ENCODE measurements around the gene OAF. TPM values are rescaled to one million over a fixed set of nuclear protein-coding genes. Genes with fewer than 3 reads are reported as not detected.

Gene OAF
- total RNA-seq, 1 experiment from 2014 or later = 10.6 TPM

DNA sequence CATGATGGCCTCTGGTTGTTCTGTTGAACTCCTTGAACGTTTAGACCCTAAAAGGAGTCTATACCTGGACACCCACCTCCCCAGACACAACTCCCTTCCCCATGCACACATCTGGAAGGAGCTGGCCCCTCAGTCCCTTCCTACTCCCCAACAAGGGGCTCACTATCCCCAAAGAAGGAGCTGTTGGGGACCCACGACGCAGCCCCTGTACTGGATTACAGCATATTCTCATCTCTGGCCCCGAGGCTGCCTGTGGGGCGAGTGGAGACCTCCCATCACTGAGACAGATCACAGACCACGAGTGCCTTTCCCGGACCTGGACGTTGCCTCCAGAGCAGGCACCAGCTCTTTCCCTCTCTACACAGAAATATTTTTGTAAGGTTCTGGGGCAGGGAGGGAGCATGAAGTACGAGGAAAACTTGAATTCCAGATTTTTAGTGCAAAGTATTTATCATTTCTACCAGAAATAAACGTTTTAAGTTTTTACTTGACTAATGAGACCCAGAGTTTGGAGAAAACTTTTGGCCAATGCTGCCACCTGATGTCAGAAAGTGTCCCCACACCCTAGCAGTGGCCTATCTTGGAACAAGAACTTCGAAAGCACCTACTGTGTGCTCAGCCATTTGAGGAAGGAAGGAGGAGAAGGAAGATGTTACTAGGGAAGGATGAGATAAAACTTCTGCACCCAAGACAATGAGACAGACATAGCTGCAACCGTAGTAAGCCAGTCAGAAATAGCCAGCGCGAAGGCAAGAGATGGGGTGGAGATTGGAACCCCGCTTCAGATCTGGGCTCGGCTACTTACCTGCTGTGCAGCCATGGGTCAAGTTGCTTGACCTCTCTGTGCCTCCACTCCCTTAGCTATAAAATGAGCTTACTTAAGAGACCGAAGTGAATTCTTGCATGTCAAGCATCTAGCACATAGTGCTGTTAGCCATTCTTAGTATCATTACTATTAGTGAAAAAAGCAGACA is 18.9 kb downstream of the OAF start:
- Histone ChIP-seq H3K27ac (no peak overlapping the region), H3K36me3 (no peaks in the 10 kb centered on the region), H3K4me1 (peaks cover 4% of the 10 kb centered on the region; the same call in 1 of the 2 replicates), H3K9me3 (replicated peaks) (no peaks in the 10 kb centered on the region), H3K27me3 (no peaks in the 10 kb centered on the region), H3K4me3 (no peak overlapping the region)
- no peak for DNase-seq

DNA sequence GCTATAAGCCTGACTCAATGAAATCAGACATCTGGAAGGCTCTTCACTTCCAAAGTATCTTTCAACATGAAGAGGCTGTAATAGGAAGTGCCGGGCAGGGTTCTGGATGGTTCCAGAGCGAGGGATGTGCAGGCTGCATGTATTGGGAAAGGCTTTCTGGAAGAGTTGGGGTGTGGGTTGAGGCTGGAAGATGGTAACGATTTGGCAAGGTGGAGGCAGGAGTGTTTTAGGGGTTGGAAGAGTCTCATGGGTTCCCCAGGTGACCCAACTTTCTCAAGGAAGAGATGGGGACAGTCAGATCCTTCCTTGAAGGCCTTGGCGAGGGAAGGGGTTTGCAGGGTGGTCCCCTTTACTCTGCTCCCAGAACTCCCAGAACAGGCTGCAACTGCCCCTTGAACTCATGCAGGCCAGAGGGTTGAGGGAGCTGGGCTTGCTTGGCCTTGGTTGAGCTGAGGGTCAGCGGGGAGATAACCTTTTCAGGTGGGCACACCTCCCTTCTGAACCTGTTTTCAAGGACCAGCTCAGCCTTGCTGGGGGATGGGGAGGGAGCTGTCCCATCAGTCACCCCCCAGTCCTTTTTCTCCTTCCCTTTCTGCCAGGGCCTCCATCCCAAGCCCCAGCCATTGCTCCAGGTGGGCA is 19.7 kb downstream of the OAF start:
- Histone ChIP-seq H3K36me3 (no peaks in the 10 kb centered on the region), H3K9me3 (replicated peaks) (no peaks in the 10 kb centered on the region), H3K27me3 (no peaks in the 10 kb centered on the region), H3K4me1 (no peaks in the 10 kb centered on the region; the same call in 1 of the 2 replicates), H3K27ac (no peak overlapping the region), H3K4me3 (no peak overlapping the region)
- DNase-seq = no peak

DNA sequence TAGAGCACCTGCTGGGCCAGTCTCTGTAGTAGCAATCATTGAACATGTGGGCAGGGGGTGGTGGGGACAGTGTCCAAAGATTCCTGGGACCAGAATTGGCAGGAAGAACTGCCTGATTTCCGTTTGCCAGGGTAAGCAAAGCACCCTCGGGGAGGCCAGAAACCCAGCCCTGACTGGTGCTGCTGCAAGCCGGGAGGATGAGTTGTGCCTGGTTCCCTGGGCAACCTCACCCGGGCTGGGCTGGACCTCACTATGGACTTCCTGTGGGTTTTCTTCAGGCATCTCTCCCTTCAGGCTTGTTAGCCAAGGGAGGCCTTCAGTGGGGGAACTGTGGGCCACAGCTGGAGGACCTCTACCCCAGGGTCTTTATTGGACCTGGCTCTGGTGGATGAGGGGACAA is 21.1 kb downstream of the OAF start:
- no peak overlapping the region for H3K27ac ChIP-seq
- H3K4me1 ChIP-seq = no peaks in the 10 kb centered on the region
- no peaks in the 10 kb centered on the region for H3K9me3 ChIP-seq (replicated peaks)
- no peak for DNase-seq
- H3K36me3 ChIP-seq = no peaks in the 10 kb centered on the region
- no peaks in the 10 kb centered on the region for H3K27me3 ChIP-seq
- no peak overlapping the region for H3K4me3 ChIP-seq

- Histone ChIP-seq H3K27me3 (no peaks in the 10 kb centered on the region), H3K4me1 (no peaks in the 10 kb centered on the region), H3K36me3 (no peaks in the 10 kb centered on the region), H3K27ac (no peak overlapping the region), H3K4me3 (no peak overlapping the region), H3K9me3 (replicated peaks) (no peaks in the 10 kb centered on the region)
- no peak for DNase-seq
These were observed 22.5 kb downstream of the OAF start for GRCh38 chr11:120233207-120233803.

DNA sequence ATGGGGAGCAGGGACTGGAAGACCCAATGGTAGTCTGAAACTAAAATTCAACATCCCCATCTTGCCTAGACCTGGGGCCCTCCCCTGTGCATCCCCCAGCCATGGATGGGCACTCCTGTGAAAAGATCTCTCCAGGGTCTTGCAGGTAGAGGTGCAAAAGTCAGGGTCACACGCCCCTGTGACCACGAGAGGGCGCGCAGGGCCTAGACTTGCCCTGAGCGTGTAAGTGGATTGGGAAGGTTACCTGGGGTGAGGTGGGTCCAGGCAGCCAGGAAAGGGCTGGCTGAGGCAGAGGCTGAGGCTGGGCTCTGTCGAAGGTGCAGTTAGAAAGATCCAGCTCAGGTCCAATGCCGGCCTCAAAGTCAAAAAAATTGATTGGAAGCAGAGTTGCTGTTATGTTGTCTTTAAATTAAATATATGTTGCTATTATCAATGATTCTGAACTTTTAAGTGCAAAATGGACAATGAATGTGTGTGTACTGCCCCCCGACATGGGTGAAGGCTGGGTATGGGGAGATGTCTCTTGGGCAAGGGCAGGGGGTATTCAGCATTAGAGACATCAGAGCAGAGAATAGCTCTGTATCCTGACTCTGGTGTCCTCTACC is 24.3 kb downstream of the OAF start:
- Histone ChIP-seq H3K4me3 (no peak overlapping the region), H3K27me3 (no peaks in the 10 kb centered on the region), H3K4me1 (no peaks in the 10 kb centered on the region), H3K36me3 (no peaks in the 10 kb centered on the region), H3K9me3 (replicated peaks) (no peaks in the 10 kb centered on the region), H3K27ac (no peak overlapping the region)
- DNase-seq = no peak

- no peak for DNase-seq
- Histone ChIP-seq H3K27ac (no peak overlapping the region), H3K4me1 (no peaks in the 10 kb centered on the region), H3K36me3 (no peaks in the 10 kb centered on the region), H3K4me3 (no peak overlapping the region), H3K9me3 (replicated peaks) (no peaks in the 10 kb centered on the region), H3K27me3 (no peaks in the 10 kb centered on the region)
These were observed 25.6 kb downstream of the OAF start for GRCh38 chr11:120236169-120237107.

DNA sequence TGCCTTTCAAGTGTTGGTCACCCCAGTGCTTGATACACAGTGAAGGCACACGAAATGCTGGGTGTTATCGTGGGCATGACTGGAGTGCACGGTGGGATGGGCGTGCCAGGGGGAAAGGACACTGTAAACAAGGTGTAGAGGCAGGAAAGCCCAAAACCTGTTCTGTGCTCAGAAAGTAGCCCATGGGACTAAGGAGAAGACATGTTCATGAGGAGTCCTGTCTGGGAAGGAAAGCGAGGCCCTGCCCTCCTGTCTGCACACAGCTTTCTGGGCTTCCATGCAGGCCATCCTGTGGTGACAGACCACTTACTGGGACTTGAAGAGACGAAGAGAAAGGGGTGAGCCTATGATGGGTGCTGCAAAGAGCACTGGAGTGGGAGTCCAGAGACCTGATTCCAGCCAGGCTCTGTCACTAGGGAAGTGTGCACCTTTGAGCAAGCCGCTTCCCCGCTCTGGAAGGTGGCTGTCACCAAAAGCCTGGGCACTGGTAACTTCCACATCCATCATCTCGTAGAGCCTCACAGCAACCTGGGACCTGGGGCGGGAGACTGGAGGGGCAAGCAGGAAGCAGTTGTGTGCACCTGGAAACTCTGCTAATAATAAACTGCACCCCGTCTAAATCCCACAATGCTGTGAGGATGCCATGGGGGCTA is 28.3 kb downstream of the OAF start:
- no peaks in the 10 kb centered on the region for H3K4me1 ChIP-seq
- no peaks in the 10 kb centered on the region for H3K27me3 ChIP-seq
- H3K4me3 ChIP-seq = no peak overlapping the region

GRCh38 chr11:120239713-120240640 is 29.1 kb downstream of the OAF start, which contains the start of gene POU2F3:
Gene POU2F3, plus strand, starts transcription at chr11:120240140. Its CDS starts 204 bp downstream, at chr11:120240344.
- Histone ChIP-seq H3K27ac (no peak within 1 kb of the TSS), H3K4me1 (no peaks in the 10 kb centered on the region), H3K36me3 (no peaks in the 10 kb centered on the region), H3K27me3 (no peaks in the 10 kb centered on the region), H3K9me3 (replicated peaks) (no peaks in the 10 kb centered on the region), H3K4me3 (no peak within 1 kb of the TSS)
- no peak for DNase-seq

More for the DNA sequence above, 28.3 kb downstream of the OAF start:
- Histone ChIP-seq H3K36me3 (no peaks in the 10 kb centered on the region), H3K9me3 (replicated peaks) (no peaks in the 10 kb centered on the region), H3K27ac (no peak overlapping the region)
- DNase-seq = no peak

GRCh38 chr11:120240866-120241265 is 30.0 kb downstream of the OAF start:
- Histone ChIP-seq H3K27me3 (peaks cover 4% of the 10 kb centered on the region; the same call in 1 of the 2 replicates), H3K36me3 (no peaks in the 10 kb centered on the region), H3K4me1 (no peaks in the 10 kb centered on the region), H3K27ac (no peak overlapping the region), H3K9me3 (replicated peaks) (no peaks in the 10 kb centered on the region), H3K4me3 (no peak overlapping the region)
- DNase-seq = no peak

GRCh38 chr11:120241277-120241676 is 30.4 kb downstream of the OAF start:
- Histone ChIP-seq H3K4me3 (no peak overlapping the region), H3K36me3 (no peaks in the 10 kb centered on the region), H3K9me3 (replicated peaks) (no peaks in the 10 kb centered on the region), H3K4me1 (no peaks in the 10 kb centered on the region), H3K27me3 (peaks cover 4% of the 10 kb centered on the region; the same call in 1 of the 2 replicates), H3K27ac (no peak overlapping the region)
- DNase-seq = no peak

GRCh38 chr11:120243221-120243620 is 32.4 kb downstream of the OAF start:
- DNase-seq = no peak
- Histone ChIP-seq H3K27ac (no peak overlapping the region), H3K36me3 (no peaks in the 10 kb centered on the region), H3K4me3 (no peak overlapping the region), H3K4me1 (no peaks in the 10 kb centered on the region), H3K27me3 (peaks cover 4% of the 10 kb centered on the region; the same call in 1 of the 2 replicates), H3K9me3 (replicated peaks) (no peaks in the 10 kb centered on the region)

- Histone ChIP-seq H3K4me3 (no peak overlapping the region), H3K4me1 (no peaks in the 10 kb centered on the region), H3K36me3 (no peaks in the 10 kb centered on the region), H3K27me3 (peaks cover 4% of the 10 kb centered on the region; the same call in 1 of the 2 replicates), H3K9me3 (replicated peaks) (no peaks in the 10 kb centered on the region), H3K27ac (no peak overlapping the region)
- DNase-seq = no peak
These were observed 33.9 kb downstream of the OAF start for GRCh38 chr11:120244476-120245365.

Measured in SJCRH30 (cell line).